ENCODE results near the gene PEX5L.

GRCh38 chr3:180011927-180012326 lies 24.8 kb downstream of the PEX5L start:
- no peak for TF ChIP-seq CTCF (IDR thresholded peaks at IDR 0.05; ENCODE audit: low read depth, low read length)
- TF ChIP-seq EZH2phosphoT487 (IDR thresholded peaks at IDR 0.05; ENCODE audit: low read depth): no peak

All from OCI-LY3 (cell line).